ENCODE results near the gene PNN. TPM values are rescaled to one million over a fixed set of nuclear protein-coding genes. Genes with fewer than 3 reads are reported as not detected.
"Not testable (repeated sequence)": the region's sequence is repeated elsewhere in the genome, so short reads cannot be mapped to it uniquely, and the experiment has no call there.

The PNN gene
- total RNA-seq: 54.5 TPM

- no peak for TF ChIP-seq CTCF (IDR thresholded peaks at IDR 0.05)
- peak in 1 of 2 donors; percentile 89 for TF ChIP-seq POLR2A (IDR thresholded peaks at IDR 0.05)
- TF ChIP-seq POLR2AphosphoS5 (IDR thresholded peaks at IDR 0.05; ENCODE audit: insufficient read depth in 1 of 2, low read depth in 1 of 2): peak; percentile 97 to 99
- peaks cover 0 to 35% of the 10 kb centered on the region in 2 donors for H3K36me3 ChIP-seq
- intact Hi-C loops (cut with DNase I): loop anchor here (2.0 to 5.0 kb wide), 3 partner anchors 72 to 257 kb away; partner anchors contain the start of genes FBXO33 and SEC23A
- peak; percentile 99 to 100 for DNase-seq (ENCODE audit: extremely low spot score in 2 of 2)
- peak within 1 kb of the TSS; percentile 89 for H3K27ac ChIP-seq
- no peaks in the 10 kb centered on the region for H3K27me3 ChIP-seq
- peaks cover 20% of the 10 kb centered on the region for H3K4me1 ChIP-seq
- H3K9me3 ChIP-seq: no peaks in the 10 kb centered on the region
- peak within 1 kb of the TSS; percentile 62 to 94 for H3K4me3 ChIP-seq
Observed at GRCh38 chr14:39174560-39175444, at the start of gene PNN. Gene PNN, plus strand, starts transcription at chr14:39175254. Its CDS starts 26 bp downstream, at chr14:39175280.

- H3K4me1 ChIP-seq; H3K27ac ChIP-seq; H3K27me3 ChIP-seq; intact Hi-C loops (cut with DNase I); DNase-seq (ENCODE audit: extremely low spot score in 2 of 2); H3K9me3 ChIP-seq; H3K4me3 ChIP-seq: not testable (repeated sequence)
- H3K36me3 ChIP-seq: peaks cover 0 to 42% of the 10 kb centered on the region in 2 donors
Observed at GRCh38 chr14:39137835-39138234, 37.2 kb upstream of the PNN start.

- no peaks in the 10 kb centered on the region for H3K27me3 ChIP-seq
- TF ChIP-seq CTCF (IDR thresholded peaks at IDR 0.05) (no peak), POLR2AphosphoS5 (IDR thresholded peaks at IDR 0.05; ENCODE audit: insufficient read depth in 1 of 2, low read depth in 1 of 2) (no peak), POLR2A (IDR thresholded peaks at IDR 0.05) (no peak)
- H3K36me3 ChIP-seq: peaks cover 0 to 42% of the 10 kb centered on the region in 2 donors
- H3K4me1 ChIP-seq: no peaks in the 10 kb centered on the region
- H3K27ac ChIP-seq: no peak overlapping the region
- no peak for DNase-seq (ENCODE audit: extremely low spot score in 2 of 2)
- no peak overlapping the region for H3K4me3 ChIP-seq
- no peaks in the 10 kb centered on the region for H3K9me3 ChIP-seq
- intact Hi-C loops (cut with DNase I): no loop called here
Observed at GRCh38 chr14:39138440-39138839, 36.6 kb upstream of the PNN start.

GRCh38 chr14:39140170-39140569 is 34.9 kb upstream of the PNN start:
- Histone ChIP-seq H3K27ac (no peak overlapping the region), H3K36me3 (peaks cover 0 to 40% of the 10 kb centered on the region in 2 donors)

GRCh38 chr14:39141623-39142022 is 33.4 kb upstream of the PNN start:
- H3K27me3 ChIP-seq; intact Hi-C loops (cut with DNase I); H3K4me3 ChIP-seq; H3K4me1 ChIP-seq; H3K9me3 ChIP-seq; DNase-seq (ENCODE audit: extremely low spot score in 2 of 2); H3K27ac ChIP-seq: not testable (repeated sequence)
- peaks cover 0 to 31% of the 10 kb centered on the region in 2 donors for H3K36me3 ChIP-seq

More at GRCh38 chr14:39140170-39140569, 34.9 kb upstream of the PNN start:
- intact Hi-C loops (cut with DNase I): no loop called here
- H3K4me1 ChIP-seq: no peaks in the 10 kb centered on the region
- no peaks in the 10 kb centered on the region for H3K9me3 ChIP-seq
- TF ChIP-seq POLR2AphosphoS5 (IDR thresholded peaks at IDR 0.05; ENCODE audit: insufficient read depth in 1 of 2, low read depth in 1 of 2) (no peak), POLR2A (IDR thresholded peaks at IDR 0.05) (no peak), CTCF (IDR thresholded peaks at IDR 0.05) (no peak)
- DNase-seq (ENCODE audit: extremely low spot score in 2 of 2): no peak
- no peak overlapping the region for H3K4me3 ChIP-seq
- H3K27me3 ChIP-seq: no peaks in the 10 kb centered on the region

- not testable (repeated sequence) for H3K9me3 ChIP-seq, H3K27me3 ChIP-seq
- H3K36me3 ChIP-seq: peaks cover 0 to 27% of the 10 kb centered on the region in 2 donors
Observed at GRCh38 chr14:39143226-39143625, 31.8 kb upstream of the PNN start.

More at GRCh38 chr14:39143226-39143625, 31.8 kb upstream of the PNN start:
- DNase-seq (ENCODE audit: extremely low spot score in 2 of 2); H3K4me1 ChIP-seq; H3K4me3 ChIP-seq; intact Hi-C loops (cut with DNase I); H3K27ac ChIP-seq: not testable (repeated sequence)
